Panc1 (cell line): ENCODE results near the gene HAO1.

ENCODE experiments used
- CTCF ChIP-seq: fragments of 450-650 bp; IDR thresholded peaks from 2 replicates; pipeline ENCODE4 v1.5.1; 2017; ENCODE audit warnings: mild to moderate bottlenecking
- POLR2AphosphoS5 ChIP-seq: IDR thresholded peaks from 2 replicates; pipeline ENCODE4 v1.6.1; 2012; ENCODE audit warnings: mild to moderate bottlenecking, low read depth, low read length, moderate library complexity
- SIN3A ChIP-seq: IDR thresholded peaks from 2 replicates; pipeline ENCODE4 v1.6.1; 2012; ENCODE audit warnings: low read depth, mild to moderate bottlenecking, low read length, moderate library complexity, borderline replicate concordance; ENCODE audit not compliant: insufficient read depth
- TCF7L2 ChIP-seq: IDR thresholded peaks from 2 replicates; pipeline ENCODE4 v1.6.1; 2011; ENCODE audit warnings: mild to moderate bottlenecking, low read depth, low read length, inconsistent platforms

GRCh38 chr20:7974785-7975435 lies 34.7 kb upstream of the HAO1 start:
- TF ChIP-seq CTCF, result no peak
- TF ChIP-seq POLR2AphosphoS5, result no peak
- no peak for TF ChIP-seq SIN3A
- TF ChIP-seq TCF7L2, result no peak
